ENCODE results near the gene CHST9. TPM values are rescaled to one million over a fixed set of nuclear protein-coding genes. Genes with fewer than 3 reads are reported as not detected.
A peak's percentile ranks its signal among the peaks of the same experiment; 100 is the strongest.
"Not testable (repeated sequence)": the region's sequence is repeated elsewhere in the genome, so short reads cannot be mapped to it uniquely, and the experiment has no call there.

CHST9 gene
- total RNA-seq, 2 donors from 2014 or later = 10.3 to 19.3 TPM

- no peak overlapping the region for H3K4me3 ChIP-seq
- no peaks in the 10 kb centered on the region for H3K4me1 ChIP-seq (replicated peaks)
- no peak overlapping the region for H3K27ac ChIP-seq
- 79% methylated on average over 2 of the region's 2 CpGs for WGBS
- no peak for DNase-seq (ENCODE audit: low spot score)
- H3K36me3 ChIP-seq = no peaks in the 10 kb centered on the region
- H3K27me3 ChIP-seq (replicated peaks; ENCODE audit: insufficient read depth) = no peaks in the 10 kb centered on the region
- intact Hi-C loops (cut with DNase I) = no loop called here
- no peak for TF ChIP-seq POLR2A (IDR thresholded peaks at IDR 0.05)
- H3K9me3 ChIP-seq = no peaks in the 10 kb centered on the region
These were observed 208.9 kb downstream of the CHST9 start for GRCh38 chr18:26976206-26976605.

DNA sequence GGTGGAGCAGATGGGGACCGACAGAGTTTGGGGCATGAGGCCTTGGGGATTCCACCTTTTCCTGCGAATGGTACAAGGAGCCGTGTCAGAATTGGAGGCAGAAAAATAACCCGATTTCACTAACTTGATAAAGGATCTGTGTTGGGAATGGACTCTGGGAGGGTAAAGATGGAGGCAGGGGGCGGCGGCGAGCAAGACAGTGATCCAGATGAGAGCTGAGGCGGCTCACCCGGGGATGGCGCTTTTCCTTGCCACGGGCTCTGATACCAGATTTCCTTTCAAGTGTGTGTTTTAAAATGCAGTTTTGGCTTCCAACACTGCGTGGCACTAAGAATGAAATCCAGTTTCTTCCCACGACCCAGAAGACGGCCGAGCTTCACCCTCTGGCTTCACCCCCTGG is 212.6 kb downstream of the CHST9 start:
- intact Hi-C loops (cut with DNase I); H3K27ac ChIP-seq; H3K9me3 ChIP-seq; DNase-seq (ENCODE audit: low spot score); H3K27me3 ChIP-seq (replicated peaks; ENCODE audit: insufficient read depth); H3K4me3 ChIP-seq; H3K4me1 ChIP-seq (replicated peaks); H3K36me3 ChIP-seq: not testable (repeated sequence)
- WGBS = 92% methylated on average over 15 of the region's 15 CpGs

DNA sequence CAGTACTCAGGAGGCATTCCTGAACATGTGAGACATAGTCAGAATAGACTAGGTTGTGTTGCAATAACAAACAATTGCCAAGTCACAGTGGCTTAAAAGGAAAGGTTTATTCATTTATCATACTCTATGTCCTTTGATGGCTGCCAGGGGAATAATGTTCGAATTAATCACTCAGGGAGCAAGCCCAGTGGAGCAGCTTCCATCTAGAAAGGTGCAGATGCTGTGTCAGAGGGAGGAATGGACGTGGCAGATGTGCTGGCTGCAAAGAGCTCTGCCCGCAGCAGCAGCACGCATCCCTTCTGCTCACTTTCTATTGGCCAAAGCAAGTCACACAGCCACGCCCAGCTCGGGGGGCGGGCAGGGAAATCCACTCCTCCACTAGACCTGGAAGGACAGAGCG is 213.7 kb downstream of the CHST9 start:
- DNase-seq (ENCODE audit: low spot score) = no peak
- Histone ChIP-seq H3K9me3 (no peaks in the 10 kb centered on the region), H3K27ac (no peak overlapping the region), H3K36me3 (no peaks in the 10 kb centered on the region), H3K4me1 (replicated peaks) (no peaks in the 10 kb centered on the region), H3K4me3 (no peak overlapping the region), H3K27me3 (replicated peaks; ENCODE audit: insufficient read depth) (no peaks in the 10 kb centered on the region)
- TF ChIP-seq POLR2AphosphoS5 (IDR thresholded peaks at IDR 0.05) (no peak), POLR2A (IDR thresholded peaks at IDR 0.05) (no peak)
- TF ChIP-seq, protein P1, sequence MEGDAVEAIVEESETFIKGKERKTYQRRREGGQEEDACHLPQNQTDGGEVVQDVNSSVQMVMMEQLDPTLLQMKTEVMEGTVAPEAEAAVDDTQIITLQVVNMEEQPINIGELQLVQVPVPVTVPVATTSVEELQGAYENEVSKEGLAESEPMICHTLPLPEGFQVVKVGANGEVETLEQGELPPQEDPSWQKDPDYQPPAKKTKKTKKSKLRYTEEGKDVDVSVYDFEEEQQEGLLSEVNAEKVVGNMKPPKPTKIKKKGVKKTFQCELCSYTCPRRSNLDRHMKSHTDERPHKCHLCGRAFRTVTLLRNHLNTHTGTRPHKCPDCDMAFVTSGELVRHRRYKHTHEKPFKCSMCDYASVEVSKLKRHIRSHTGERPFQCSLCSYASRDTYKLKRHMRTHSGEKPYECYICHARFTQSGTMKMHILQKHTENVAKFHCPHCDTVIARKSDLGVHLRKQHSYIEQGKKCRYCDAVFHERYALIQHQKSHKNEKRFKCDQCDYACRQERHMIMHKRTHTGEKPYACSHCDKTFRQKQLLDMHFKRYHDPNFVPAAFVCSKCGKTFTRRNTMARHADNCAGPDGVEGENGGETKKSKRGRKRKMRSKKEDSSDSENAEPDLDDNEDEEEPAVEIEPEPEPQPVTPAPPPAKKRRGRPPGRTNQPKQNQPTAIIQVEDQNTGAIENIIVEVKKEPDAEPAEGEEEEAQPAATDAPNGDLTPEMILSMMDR (IDR thresholded peaks at IDR 0.05) = no peak
- intact Hi-C loops (cut with DNase I) = no loop called here
- WGBS = 93% methylated on average over 8 of the region's 8 CpGs

DNA sequence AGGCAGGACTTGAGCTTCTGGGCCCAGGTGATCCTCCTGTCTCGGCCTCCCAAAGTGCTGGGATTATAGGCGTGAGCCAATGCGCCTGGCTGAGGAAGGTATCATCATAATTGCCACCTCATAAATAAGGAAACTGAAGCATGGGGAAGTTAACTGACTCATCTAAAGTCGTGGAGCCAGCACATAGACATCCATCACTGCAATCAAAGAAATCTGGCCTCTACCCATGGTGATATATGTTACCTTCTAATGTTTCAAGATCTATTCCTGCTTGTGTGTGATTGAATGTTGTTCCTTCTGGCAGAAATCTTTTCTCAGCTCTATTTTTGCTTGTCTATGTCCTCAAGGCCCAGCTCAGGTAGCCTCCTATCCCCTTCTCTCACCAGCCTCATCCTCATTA is 214.5 kb downstream of the CHST9 start:
- Histone ChIP-seq H3K4me3 (no peak overlapping the region), H3K36me3 (no peaks in the 10 kb centered on the region), H3K9me3 (no peaks in the 10 kb centered on the region), H3K27me3 (replicated peaks; ENCODE audit: insufficient read depth) (no peaks in the 10 kb centered on the region), H3K27ac (no peak overlapping the region), H3K4me1 (replicated peaks) (no peaks in the 10 kb centered on the region)
- DNase-seq (ENCODE audit: low spot score) = no peak
- WGBS = 74% methylated on average over 4 of the region's 4 CpGs
- intact Hi-C loops (cut with DNase I) = no loop called here
- no peak for TF ChIP-seq POLR2A (IDR thresholded peaks at IDR 0.05)
- no peak for TF ChIP-seq POLR2AphosphoS5 (IDR thresholded peaks at IDR 0.05)
- TF ChIP-seq, protein P1 (IDR thresholded peaks at IDR 0.05) = no peak

GRCh38 chr18:26965206-26965605 is 219.9 kb downstream of the CHST9 start:
- Histone ChIP-seq H3K27me3 (replicated peaks; ENCODE audit: insufficient read depth) (no peaks in the 10 kb centered on the region), H3K4me3 (no peak overlapping the region), H3K36me3 (no peaks in the 10 kb centered on the region), H3K27ac (no peak overlapping the region), H3K9me3 (no peaks in the 10 kb centered on the region), H3K4me1 (replicated peaks) (no peaks in the 10 kb centered on the region)
- no peak for TF ChIP-seq POLR2A (IDR thresholded peaks at IDR 0.05)
- TF ChIP-seq, protein P1 (IDR thresholded peaks at IDR 0.05) = no peak
- TF ChIP-seq POLR2AphosphoS5 (IDR thresholded peaks at IDR 0.05) = no peak
- DNase-seq (ENCODE audit: low spot score) = no peak
- 78% methylated on average over 3 of the region's 3 CpGs for whole genome bisulfite sequencing
- intact Hi-C loops (cut with DNase I) = no loop called here

DNA sequence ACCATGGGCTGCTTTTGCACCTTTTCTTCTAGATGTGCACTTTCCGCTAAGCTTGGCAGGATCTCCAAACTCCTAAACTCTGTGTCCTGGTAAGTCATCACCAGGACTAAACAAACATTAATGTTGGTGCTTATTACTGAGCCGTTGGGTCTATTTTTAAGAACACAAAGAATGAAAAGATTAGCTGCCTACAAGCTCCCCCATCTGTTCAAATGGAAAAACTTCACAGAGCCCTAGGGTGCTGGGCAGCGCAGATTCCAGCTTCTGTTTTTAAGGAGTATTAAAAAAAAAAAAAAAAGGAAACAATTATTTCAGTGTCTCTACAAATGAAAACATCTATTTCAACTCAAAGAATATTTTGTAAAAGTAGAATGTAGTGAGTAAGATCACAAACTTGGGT is 221.8 kb downstream of the CHST9 start:
- no peak for TF ChIP-seq POLR2A (IDR thresholded peaks at IDR 0.05)
- TF ChIP-seq, protein P1 (IDR thresholded peaks at IDR 0.05) = peak in 1 of 4 experiments; percentile 15

More for the DNA sequence above, 221.8 kb downstream of the CHST9 start:
- no peak for DNase-seq (ENCODE audit: low spot score)
- Histone ChIP-seq H3K4me1 (replicated peaks) (no peaks in the 10 kb centered on the region), H3K36me3 (no peaks in the 10 kb centered on the region), H3K27me3 (replicated peaks; ENCODE audit: insufficient read depth) (no peaks in the 10 kb centered on the region), H3K27ac (no peak overlapping the region), H3K9me3 (no peaks in the 10 kb centered on the region), H3K4me3 (no peak overlapping the region)
- intact Hi-C loops (cut with DNase I) = no loop called here
- 55% methylated on average over 3 of the region's 3 CpGs for WGBS

Data from prostate gland (tissue), 2 donors.